Small intestine (tissue), 7 donors: Measurements from ENCODE around the gene IL1RAPL1. TPM values are rescaled to one million over a fixed set of nuclear protein-coding genes. Genes with fewer than 3 reads are reported as not detected.

Source experiments
- DNase-seq, 2 donors: peaks; one replicate each; pipeline versions ENCODE4 v3.0.0 to v3.0.0-alpha.2; 2013
- FAIRE-seq: peaks from 2 replicates; lab custom pipeline; 2012; peaks lifted over from hg19 to GRCh38; lab: Jason Lieb, UNC
- H3K27ac ChIP-seq, 3 donors: one replicate each; pipeline ENCODE4 v1.5.1; 2013; ENCODE audit warnings: low read length in 2 of 3, mild to moderate bottlenecking in 2 of 3, control low read depth in 1 of 3, inconsistent platforms in 1 of 3, low read depth in 1 of 3, moderate library complexity in 1 of 3
- H3K27me3 ChIP-seq, 3 donors: one replicate each; pipeline ENCODE4 v1.6.1; 2013; ENCODE audit warnings: low read length in 3 of 3, inconsistent platforms in 1 of 3; ENCODE audit not compliant: control insufficient read depth in 3 of 3, insufficient read depth in 3 of 3
- H3K36me3 ChIP-seq, 3 donors: one replicate each; pipeline ENCODE4 v1.6.1; 2013; ENCODE audit warnings: low read length in 3 of 3, inconsistent platforms in 1 of 3, low read depth in 1 of 3, mild to moderate bottlenecking in 1 of 3, moderate library complexity in 1 of 3; ENCODE audit not compliant: control insufficient read depth in 3 of 3, insufficient read depth in 2 of 3
- H3K4me1 ChIP-seq, 3 donors: one replicate each; pipeline ENCODE4 v1.6.1; 2013; ENCODE audit warnings: low read length in 2 of 3, inconsistent platforms in 1 of 3, low read depth in 1 of 3, mild to moderate bottlenecking in 1 of 3, moderate library complexity in 1 of 3; ENCODE audit not compliant: control insufficient read depth in 3 of 3, insufficient read depth in 2 of 3
- H3K4me3 ChIP-seq, 3 donors: one replicate each; pipeline ENCODE4 v1.5.1; 2013; ENCODE audit warnings: low read length in 3 of 3, control low read depth in 1 of 3, inconsistent platforms in 1 of 3, low read depth in 1 of 3, mild to moderate bottlenecking in 1 of 3, moderate library complexity in 1 of 3
- H3K9me3 ChIP-seq, 2 donors: one replicate each; pipeline ENCODE4 v1.6.1; 2013; ENCODE audit warnings: low read depth in 1 of 2, low read length in 1 of 2; ENCODE audit not compliant: control insufficient read depth in 2 of 2, insufficient read depth in 1 of 2
- WGBS, 3 donors: extraction: QIAGEN DNeasy Blood & Tissue Kit; methylation state at CpG; one replicate each; pipeline ENCODE4 v1.1.7; 2013; 5-methylcytosine and 5-hydroxymethylcytosine counted together
- polyA plus RNA-seq, 4 donors: library from polyadenylated mRNA; stranded (reverse) in 3 of 4; unstranded in 1 of 4; fragments of 200-250 nt in 3 of 4; fragments of 120-200 nt in 1 of 4; gene quantifications; one replicate each; pipeline versions ENCODE4 v1.2.1 to v1.2.3, GENCODE V29; 2013
- donor health status: healthy with polysubstance abuse.
- donor health status: control.
- donor health status: control.
- donor health status: Bipolar disorder and iron deficiency.
- donor health status: healthy.

Gene IL1RAPL1
- polyA plus RNA-seq, 4 donors = 0.04 to 0.27 TPM; not detected in 2

DNA sequence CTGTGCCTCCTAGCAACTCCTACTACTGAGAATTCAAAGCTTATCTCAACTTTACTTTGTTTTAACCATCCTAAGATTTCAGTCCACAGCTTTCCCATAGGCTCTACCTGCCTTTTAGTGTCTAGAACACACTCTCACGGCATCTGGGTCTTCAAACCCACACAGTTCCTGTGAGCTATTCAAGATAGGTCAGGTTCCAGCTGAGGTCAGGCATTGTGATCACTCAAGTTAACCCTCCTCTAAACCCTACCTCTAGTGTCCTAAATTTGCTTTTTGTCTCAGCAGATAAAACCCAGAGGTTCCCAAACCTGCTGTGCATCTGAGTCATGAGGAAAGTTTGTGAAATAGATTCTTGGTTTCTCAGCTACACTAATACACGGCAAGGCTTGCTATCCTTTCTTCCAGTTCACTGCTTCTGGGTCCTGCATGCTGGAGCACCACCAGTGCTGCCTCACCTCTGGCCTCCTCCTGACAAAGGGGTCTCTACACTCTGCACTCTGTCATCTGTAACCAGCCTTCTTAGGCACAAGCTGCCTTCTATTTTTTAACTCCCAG, 1303.5 kb downstream of the IL1RAPL1 start:
- no peaks in the 10 kb centered on the region for H3K27me3 ChIP-seq
- FAIRE-seq (no peak), DNase-seq (no peak)

DNA sequence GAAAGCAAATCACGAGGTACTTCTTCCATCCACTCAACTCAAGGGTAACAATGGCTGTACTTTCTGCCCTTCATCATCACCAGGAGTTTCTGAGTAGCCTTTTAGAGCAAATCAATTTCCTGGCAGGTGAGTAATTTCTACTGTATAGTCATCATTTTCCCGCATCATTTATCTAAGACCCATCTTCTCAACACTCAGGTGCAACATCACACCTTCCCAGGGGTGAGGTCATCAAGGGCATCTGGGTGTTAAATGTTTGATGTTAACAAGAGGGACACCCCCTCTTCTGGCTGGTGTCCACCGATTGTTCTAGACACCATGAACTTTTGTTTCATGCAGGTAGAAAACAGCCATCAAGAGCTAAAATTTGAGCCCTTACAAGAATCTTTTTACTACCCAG, 1314.8 kb downstream of the IL1RAPL1 start:
- WGBS, 3 donors = 58 to 68% (median 59%) methylated on average over 3 of the region's 3 CpGs
- no peak overlapping the region for H3K27ac ChIP-seq
- H3K9me3 ChIP-seq = no peaks in the 10 kb centered on the region
- FAIRE-seq (no peak), DNase-seq (no peak)
- no peaks in the 10 kb centered on the region for H3K36me3 ChIP-seq
- no peaks in the 10 kb centered on the region for H3K27me3 ChIP-seq
- no peaks in the 10 kb centered on the region for H3K4me1 ChIP-seq
- H3K4me3 ChIP-seq = no peak overlapping the region

More for the DNA sequence above, 1303.5 kb downstream of the IL1RAPL1 start:
- Histone ChIP-seq H3K4me3 (no peak overlapping the region), H3K36me3 (no peaks in the 10 kb centered on the region), H3K27ac (no peak overlapping the region), H3K9me3 (no peaks in the 10 kb centered on the region), H3K4me1 (no peaks in the 10 kb centered on the region)
- WGBS, 3 donors = 63 to 85% (median 64%) methylated on average over 2 of the region's 2 CpGs

DNA sequence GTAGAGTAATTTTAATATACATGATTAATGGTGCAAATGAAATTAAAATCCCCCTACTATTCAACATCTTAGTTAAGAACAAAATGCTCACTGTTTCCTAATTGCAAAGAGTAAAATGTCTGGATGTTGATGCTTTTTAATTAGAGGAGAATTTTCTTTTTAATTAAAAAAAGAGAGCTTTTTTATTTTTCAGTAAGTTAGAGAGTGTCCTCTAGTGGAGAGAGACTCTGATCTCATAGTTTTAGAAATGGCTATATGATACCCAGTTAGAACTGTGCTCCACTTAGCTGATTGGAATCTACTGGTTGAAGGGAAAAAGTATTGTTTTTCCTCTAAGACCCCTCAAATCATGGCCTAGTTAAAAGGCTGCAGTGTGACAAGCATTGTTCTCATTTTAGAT, 1316.1 kb downstream of the IL1RAPL1 start:
- FAIRE-seq = no peak
- H3K36me3 ChIP-seq = no peaks in the 10 kb centered on the region
- no peak overlapping the region for H3K27ac ChIP-seq
- H3K4me3 ChIP-seq = no peak overlapping the region
- H3K9me3 ChIP-seq = no peaks in the 10 kb centered on the region
- no peak for DNase-seq
- no peaks in the 10 kb centered on the region for H3K27me3 ChIP-seq
- H3K4me1 ChIP-seq = no peaks in the 10 kb centered on the region

DNA sequence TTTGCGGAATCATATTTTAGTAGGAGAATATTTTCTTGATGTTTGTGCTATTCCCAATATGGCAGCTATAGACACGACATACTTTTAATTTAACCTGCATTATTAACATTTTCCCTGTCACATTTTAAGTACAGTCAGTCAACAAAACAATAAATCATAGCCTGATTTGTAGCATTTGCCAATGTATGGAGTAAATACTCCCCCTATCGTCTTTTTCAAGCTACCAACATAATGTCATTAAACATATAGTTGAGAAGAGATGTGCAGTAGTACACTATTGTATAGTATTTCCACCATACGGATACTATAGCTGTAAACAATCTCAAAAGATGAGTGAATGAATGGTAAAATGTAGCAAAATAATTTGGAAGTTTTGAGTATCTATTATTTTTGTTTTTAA, 1324.4 kb downstream of the IL1RAPL1 start:
- Histone ChIP-seq H3K9me3 (no peaks in the 10 kb centered on the region), H3K4me1 (no peaks in the 10 kb centered on the region), H3K4me3 (no peak overlapping the region), H3K27me3 (no peaks in the 10 kb centered on the region), H3K27ac (no peak overlapping the region), H3K36me3 (no peaks in the 10 kb centered on the region)
- no peak for DNase-seq
- 53 to 73% (median 69%) methylated on average over 4 of the region's 4 CpGs for WGBS, 3 donors
- no peak for FAIRE-seq

DNA sequence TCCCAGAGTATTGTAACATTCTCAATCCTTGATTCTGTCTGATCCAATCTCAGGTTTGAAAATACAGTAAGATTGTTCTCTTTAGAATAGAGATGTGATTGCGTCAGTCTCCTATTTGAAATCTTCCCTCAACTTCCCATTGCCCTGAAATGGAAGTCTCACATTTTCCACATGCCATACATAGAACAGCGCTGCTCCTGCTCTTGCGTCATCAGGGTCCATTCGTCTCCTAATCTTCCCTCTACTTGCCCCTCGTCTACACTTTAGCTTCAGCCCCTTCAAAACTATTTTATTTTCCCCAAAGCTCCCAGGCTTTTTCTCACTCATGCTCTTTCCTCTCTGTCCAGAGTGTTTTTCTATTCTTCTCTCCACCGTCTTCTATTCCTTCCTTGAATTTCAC, 1326.4 kb downstream of the IL1RAPL1 start:
- no peaks in the 10 kb centered on the region for H3K9me3 ChIP-seq
- 79 to 89% (median 80%) methylated on average over 6 of the region's 6 CpGs for WGBS, 3 donors
- no peak overlapping the region for H3K4me3 ChIP-seq
- FAIRE-seq (no peak), DNase-seq (no peak)
- no peak overlapping the region for H3K27ac ChIP-seq
- H3K27me3 ChIP-seq = no peaks in the 10 kb centered on the region
- H3K36me3 ChIP-seq = no peaks in the 10 kb centered on the region
- no peaks in the 10 kb centered on the region for H3K4me1 ChIP-seq

DNA sequence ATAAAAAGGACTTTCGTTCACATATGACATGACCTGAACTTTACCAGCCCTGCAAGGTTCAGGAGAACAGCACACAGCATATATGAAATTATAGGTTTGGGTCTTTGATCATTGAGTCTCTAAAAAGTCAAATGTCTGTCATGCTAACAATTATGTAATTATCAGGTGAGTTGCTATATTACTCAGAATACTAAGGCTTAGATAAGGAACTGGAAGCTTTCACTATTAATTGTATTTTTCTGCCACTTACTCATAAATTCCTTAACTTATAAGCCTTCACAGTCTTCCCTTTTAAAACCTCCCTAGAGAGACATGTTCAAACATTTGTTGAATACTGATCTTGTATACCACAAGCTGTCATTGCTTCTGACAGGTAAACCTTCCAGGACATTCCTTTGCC, 1335.4 kb downstream of the IL1RAPL1 start:
- 42 to 90% (median 78%) methylated on average over 1 of the region's 1 CpG for WGBS, 3 donors

DNA sequence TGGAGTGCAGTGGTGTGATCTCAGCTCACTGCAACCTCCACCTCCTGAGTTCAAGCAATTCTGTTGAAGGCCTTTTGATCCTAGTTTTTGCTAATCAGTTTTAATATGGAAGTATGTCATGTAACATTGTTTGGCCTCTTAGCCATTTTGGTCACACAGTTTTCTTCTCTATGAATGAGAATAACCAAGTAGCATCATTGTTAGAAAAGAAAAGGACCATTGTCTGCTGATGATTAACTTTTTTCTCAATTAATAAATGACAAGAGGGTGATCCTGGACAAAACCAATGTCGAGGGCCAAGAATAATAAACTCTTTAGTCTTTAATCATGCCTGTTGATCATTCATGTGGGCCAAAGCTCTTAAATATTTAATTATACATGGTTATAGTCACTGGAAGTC, 1338.8 kb downstream of the IL1RAPL1 start:
- H3K36me3 ChIP-seq = no peaks in the 10 kb centered on the region
- FAIRE-seq = no peak
- H3K9me3 ChIP-seq = peaks cover 0 to 2% of the 10 kb centered on the region in 2 donors
- DNase-seq = no peak
- no peak overlapping the region for H3K27ac ChIP-seq
- H3K27me3 ChIP-seq = no peaks in the 10 kb centered on the region
- H3K4me1 ChIP-seq = no peaks in the 10 kb centered on the region
- no peak overlapping the region for H3K4me3 ChIP-seq
- WGBS, 3 donors = 23 to 74% (median 30%) methylated on average over 1 of the region's 1 CpG

More for the DNA sequence above, 1335.4 kb downstream of the IL1RAPL1 start:
- Histone ChIP-seq H3K27ac (no peak overlapping the region), H3K27me3 (no peaks in the 10 kb centered on the region), H3K4me1 (no peaks in the 10 kb centered on the region), H3K9me3 (no peaks in the 10 kb centered on the region), H3K4me3 (no peak overlapping the region), H3K36me3 (no peaks in the 10 kb centered on the region)
- FAIRE-seq (no peak), DNase-seq (no peak)

DNA sequence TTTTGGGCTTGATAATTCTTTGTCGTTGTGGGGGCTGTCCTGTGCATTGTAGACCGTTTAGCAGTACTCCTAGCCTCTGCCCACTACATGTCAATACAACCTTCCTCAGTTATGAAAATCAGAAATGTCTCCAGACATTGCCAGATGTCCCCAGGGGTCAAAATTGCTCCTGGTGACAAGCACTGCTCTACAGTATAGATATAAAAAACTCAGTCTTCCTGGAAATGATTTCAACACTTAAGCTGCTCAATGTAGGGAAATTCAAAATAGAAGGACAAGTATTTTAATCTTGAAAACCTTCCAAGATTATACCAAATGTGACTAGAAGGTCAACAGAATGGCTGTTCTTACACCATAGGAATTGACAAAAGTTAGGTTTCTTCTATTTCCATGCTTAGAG, 1339.4 kb downstream of the IL1RAPL1 start:
- Histone ChIP-seq H3K9me3 (peaks cover 0 to 2% of the 10 kb centered on the region in 2 donors), H3K27me3 (no peaks in the 10 kb centered on the region), H3K4me1 (no peaks in the 10 kb centered on the region), H3K36me3 (no peaks in the 10 kb centered on the region), H3K4me3 (no peak overlapping the region), H3K27ac (no peak overlapping the region)
- FAIRE-seq = no peak
- WGBS, 3 donors = 42 to 81% (median 58%) methylated on average over 2 of the region's 2 CpGs
- DNase-seq = no peak

DNA sequence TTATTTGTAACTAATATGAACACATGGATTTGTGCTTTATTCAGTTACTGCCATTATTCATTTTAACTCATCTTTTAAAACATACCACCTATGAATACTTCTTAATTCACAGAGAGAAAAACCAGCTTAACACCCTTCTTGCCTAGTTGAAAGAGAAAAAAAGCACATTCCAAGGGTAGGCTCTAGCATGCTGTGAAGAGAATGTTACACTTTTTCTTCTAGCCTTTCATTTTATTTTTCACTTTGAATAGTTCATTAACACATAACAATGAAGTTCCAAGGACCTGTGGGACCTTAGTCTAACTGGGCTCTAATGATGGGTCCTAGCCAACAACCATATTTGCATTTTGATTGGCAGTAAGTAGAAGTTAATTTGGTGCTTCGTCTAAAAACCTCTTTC, 1348.2 kb downstream of the IL1RAPL1 start:
- FAIRE-seq = no peak
- 57 to 77% (median 72%) methylated on average over 1 of the region's 1 CpG for WGBS, 3 donors
- H3K9me3 ChIP-seq = no peaks in the 10 kb centered on the region
- no peak for DNase-seq
- no peaks in the 10 kb centered on the region for H3K36me3 ChIP-seq
- no peaks in the 10 kb centered on the region for H3K4me1 ChIP-seq
- no peaks in the 10 kb centered on the region for H3K27me3 ChIP-seq
- H3K4me3 ChIP-seq = no peak overlapping the region
- no peak overlapping the region for H3K27ac ChIP-seq
